ENCODE measurements around the gene DCK.

Gene DCK

GRCh38 chr4:70993181-70994068 is at the start of gene DCK:
DCK (plus strand) TSS chr4:70993649; CDS start chr4:70993836, 187 bp downstream.
- peak; percentile 97 for DNase-seq (ENCODE audit: low read depth, low spot score)

GRCh38 chr4:70945046-70945445 is 48.4 kb upstream of the DCK start:
- DNase-seq (ENCODE audit: low read depth, low spot score): no peak

- no peak for DNase-seq (ENCODE audit: low read depth, low spot score)
These were observed 47.9 kb upstream of the DCK start for GRCh38 chr4:70945452-70946055.

GRCh38 chr4:70946939-70947338 is 46.5 kb upstream of the DCK start:
- DNase-seq (ENCODE audit: low read depth, low spot score): no peak

- DNase-seq (ENCODE audit: low read depth, low spot score): no peak
These were observed 44.7 kb upstream of the DCK start for GRCh38 chr4:70948665-70949260.

GRCh38 chr4:70954032-70954431 is 39.4 kb upstream of the DCK start:
- peak; percentile 23 for DNase-seq (ENCODE audit: low read depth, low spot score)

- DNase-seq (ENCODE audit: low read depth, low spot score): no peak
These were observed 36.8 kb upstream of the DCK start for GRCh38 chr4:70956549-70957210.

GRCh38 chr4:70958681-70959080 is 34.8 kb upstream of the DCK start:
- peak; percentile 90 for DNase-seq (ENCODE audit: low read depth, low spot score)

- DNase-seq (ENCODE audit: low read depth, low spot score): peak; percentile 92
These were observed 24.4 kb upstream of the DCK start for GRCh38 chr4:70969076-70969475.

GRCh38 chr4:70976252-70976651 is 17.2 kb upstream of the DCK start:
- DNase-seq (ENCODE audit: low read depth, low spot score): no peak

- DNase-seq (ENCODE audit: low read depth, low spot score): no peak
These were observed 13.9 kb upstream of the DCK start for GRCh38 chr4:70979445-70980008.

- no peak for DNase-seq (ENCODE audit: low read depth, low spot score)
These were observed 13.3 kb upstream of the DCK start for GRCh38 chr4:70980196-70980595.

GRCh38 chr4:70984106-70984505 is 9.3 kb upstream of the DCK start:
- DNase-seq (ENCODE audit: low read depth, low spot score): no peak

- DNase-seq (ENCODE audit: low read depth, low spot score): no peak
These were observed 8.9 kb upstream of the DCK start for GRCh38 chr4:70984589-70984988.

- DNase-seq (ENCODE audit: low read depth, low spot score): no peak
These were observed 1.9 kb upstream of the DCK start for GRCh38 chr4:70991596-70991995.

GRCh38 chr4:70992391-70992881 is 1.0 kb upstream of the DCK start:
- no peak for DNase-seq (ENCODE audit: low read depth, low spot score)

- no peak for DNase-seq (ENCODE audit: low read depth, low spot score)
These were observed 569 bp downstream of the DCK start for GRCh38 chr4:70994069-70994366.

GRCh38 chr4:70994387-70995099 is 1.1 kb downstream of the DCK start:
- no peak for DNase-seq (ENCODE audit: low read depth, low spot score)

- DNase-seq (ENCODE audit: low read depth, low spot score): no peak
These were observed 2.5 kb downstream of the DCK start for GRCh38 chr4:70996018-70996360.

GRCh38 chr4:70997036-70997435 is 3.6 kb downstream of the DCK start:
- no peak for DNase-seq (ENCODE audit: low read depth, low spot score)

GRCh38 chr4:70997546-70997945 is 4.1 kb downstream of the DCK start:
- no peak for DNase-seq (ENCODE audit: low read depth, low spot score)
